Ammon's horn (tissue), 1 donor: ENCODE results near the gene LCMT1.

ENCODE experiments used
- DNase-seq: peaks from one replicate; pipeline ENCODE4 v3.0.0-alpha.2; 2016; ENCODE audit warnings: low spot score

The LCMT1 gene

GRCh38 chr16:25199457-25199856, 87.9 kb downstream of the LCMT1 start:
- DNase-seq: no peak

- no peak for DNase-seq
These were observed 99.2 kb downstream of the LCMT1 start for GRCh38 chr16:25210758-25211157.

GRCh38 chr16:25212636-25213035, 101.1 kb downstream of the LCMT1 start:
- no peak for DNase-seq

- DNase-seq: no peak
These were observed 102.3 kb downstream of the LCMT1 start for GRCh38 chr16:25213709-25214397.

GRCh38 chr16:25217112-25217511, 105.6 kb downstream of the LCMT1 start:
- no peak for DNase-seq

- no peak for DNase-seq
These were observed 106.4 kb downstream of the LCMT1 start for GRCh38 chr16:25217921-25218320.

GRCh38 chr16:25219070-25219737, 107.7 kb downstream of the LCMT1 start:
- DNase-seq: no peak

- no peak for DNase-seq
These were observed 111.4 kb downstream of the LCMT1 start for GRCh38 chr16:25222959-25223358.

- no peak for DNase-seq
These were observed 112.4 kb downstream of the LCMT1 start for GRCh38 chr16:25223964-25224363.

- no peak for DNase-seq
These were observed 113.3 kb downstream of the LCMT1 start for GRCh38 chr16:25224731-25225319.
